Parathyroid adenoma (tissue), 2 donors: ENCODE measurements around the gene MIER2.
"Not testable (repeated sequence)": the region's sequence is repeated elsewhere in the genome, so short reads cannot be mapped to it uniquely, and the experiment has no call there.

Source experiments
- H2AFZ ChIP-seq: fragments of 300-600 bp; sonication (generic); one replicate; pipeline ENCODE4 v1.7.0; 2017; ENCODE audit warnings: antibody characterized with exemption, mild to moderate bottlenecking
- H3K27ac ChIP-seq: fragments of 300-600 bp; sonication (generic); one replicate; pipeline ENCODE4 v1.7.0; 2017
- H3K27me3 ChIP-seq: fragments of 300-600 bp; sonication (generic); one replicate; pipeline ENCODE4 v1.7.0; 2017; ENCODE audit warnings: low read length; ENCODE audit not compliant: control insufficient read depth, insufficient read depth
- H3K36me3 ChIP-seq: fragments of 300-600 bp; sonication (generic); one replicate; pipeline ENCODE4 v1.7.0; 2017; ENCODE audit warnings: low read length; ENCODE audit not compliant: control insufficient read depth, insufficient read depth
- H3K4me1 ChIP-seq: fragments of 300-600 bp; sonication (generic); one replicate; pipeline ENCODE4 v1.7.0; 2017; ENCODE audit warnings: control low read depth
- H3K4me2 ChIP-seq: fragments of 300-600 bp; sonication (generic); one replicate; pipeline ENCODE4 v1.7.0; 2017; ENCODE audit warnings: low read length
- H3K4me3 ChIP-seq: fragments of 300-600 bp; sonication (generic); one replicate; pipeline ENCODE4 v1.7.0; 2017; ENCODE audit warnings: low read depth, low read length
- H3K79me2 ChIP-seq: fragments of 300-600 bp; sonication (generic); one replicate; pipeline ENCODE4 v1.7.0; 2017; ENCODE audit warnings: control low read depth
- H3K9ac ChIP-seq: fragments of 300-600 bp; sonication (generic); one replicate; pipeline ENCODE4 v1.7.0; 2017; ENCODE audit warnings: mild to moderate bottlenecking
- H3K9me3 ChIP-seq: fragments of 300-600 bp; sonication (generic); one replicate; pipeline ENCODE4 v1.7.0; 2017; ENCODE audit warnings: low read length; ENCODE audit not compliant: control insufficient read depth
- TF ChIP-seq, protein P1 (sequence below): fragments of 300-600 bp; sonication (generic); IDR thresholded peaks from one replicate; pipeline ENCODE4 v1.7.0; 2017; ENCODE audit warnings: antibody characterized with exemption, mild to moderate bottlenecking
- donor health status: primary hyperparathyroidism.

Gene MIER2

DNA sequence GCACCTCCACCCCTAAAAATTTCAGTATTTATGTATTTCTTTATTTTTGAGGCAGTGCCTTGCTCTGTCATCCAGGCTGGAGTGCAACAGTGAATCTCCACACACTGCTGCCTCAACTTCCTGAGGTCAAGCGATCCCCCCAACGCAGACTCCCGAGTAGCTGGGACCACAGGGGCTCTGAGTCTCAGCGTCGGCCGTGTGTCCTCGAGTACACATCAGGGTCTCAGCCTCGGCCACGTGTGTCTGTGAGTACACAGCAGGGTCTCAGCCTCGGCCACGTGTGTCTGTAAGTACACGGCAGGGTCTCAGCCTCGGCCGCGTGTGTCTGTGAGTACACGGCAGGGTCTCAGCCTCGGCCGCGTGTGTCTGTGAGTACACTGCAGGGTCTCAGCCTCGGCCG lies 43.2 kb upstream of the MIER2 start:
- no peaks in the 10 kb centered on the region for H3K27me3 ChIP-seq
- TF ChIP-seq, protein P1, sequence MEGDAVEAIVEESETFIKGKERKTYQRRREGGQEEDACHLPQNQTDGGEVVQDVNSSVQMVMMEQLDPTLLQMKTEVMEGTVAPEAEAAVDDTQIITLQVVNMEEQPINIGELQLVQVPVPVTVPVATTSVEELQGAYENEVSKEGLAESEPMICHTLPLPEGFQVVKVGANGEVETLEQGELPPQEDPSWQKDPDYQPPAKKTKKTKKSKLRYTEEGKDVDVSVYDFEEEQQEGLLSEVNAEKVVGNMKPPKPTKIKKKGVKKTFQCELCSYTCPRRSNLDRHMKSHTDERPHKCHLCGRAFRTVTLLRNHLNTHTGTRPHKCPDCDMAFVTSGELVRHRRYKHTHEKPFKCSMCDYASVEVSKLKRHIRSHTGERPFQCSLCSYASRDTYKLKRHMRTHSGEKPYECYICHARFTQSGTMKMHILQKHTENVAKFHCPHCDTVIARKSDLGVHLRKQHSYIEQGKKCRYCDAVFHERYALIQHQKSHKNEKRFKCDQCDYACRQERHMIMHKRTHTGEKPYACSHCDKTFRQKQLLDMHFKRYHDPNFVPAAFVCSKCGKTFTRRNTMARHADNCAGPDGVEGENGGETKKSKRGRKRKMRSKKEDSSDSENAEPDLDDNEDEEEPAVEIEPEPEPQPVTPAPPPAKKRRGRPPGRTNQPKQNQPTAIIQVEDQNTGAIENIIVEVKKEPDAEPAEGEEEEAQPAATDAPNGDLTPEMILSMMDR = no peak

GRCh38 chr19:386632-387301 lies 42.2 kb upstream of the MIER2 start:
- H3K27me3 ChIP-seq, H3K4me1 ChIP-seq, H3K79me2 ChIP-seq, H3K36me3 ChIP-seq, H3K4me2 ChIP-seq, H3K27ac ChIP-seq, H2AFZ ChIP-seq, H3K9me3 ChIP-seq, H3K9ac ChIP-seq, H3K4me3 ChIP-seq: not testable (repeated sequence)

More for the DNA sequence above, 43.2 kb upstream of the MIER2 start:
- no peak overlapping the region for H3K4me2 ChIP-seq
- no peaks in the 10 kb centered on the region for H3K36me3 ChIP-seq
- H3K4me3 ChIP-seq = no peak overlapping the region
- no peak overlapping the region for H3K27ac ChIP-seq
- no peaks in the 10 kb centered on the region for H3K4me1 ChIP-seq
- no peak overlapping the region for H2AFZ ChIP-seq
- H3K9ac ChIP-seq = no peak overlapping the region
- no peaks in the 10 kb centered on the region for H3K9me3 ChIP-seq
- no peaks in the 10 kb centered on the region for H3K79me2 ChIP-seq

- not testable (repeated sequence) for H3K27ac ChIP-seq, H3K27me3 ChIP-seq, H2AFZ ChIP-seq, H3K4me2 ChIP-seq, H3K9me3 ChIP-seq, H3K36me3 ChIP-seq, H3K79me2 ChIP-seq, H3K4me1 ChIP-seq, H3K9ac ChIP-seq, H3K4me3 ChIP-seq
Measured at GRCh38 chr19:386189-386588, 41.6 kb upstream of the MIER2 start.

GRCh38 chr19:384799-385169 lies 40.2 kb upstream of the MIER2 start:
- Histone ChIP-seq H3K4me1 (no peaks in the 10 kb centered on the region), H3K27ac (no peak overlapping the region), H3K79me2 (no peaks in the 10 kb centered on the region), H3K4me3 (no peak overlapping the region), H2AFZ (no peak overlapping the region), H3K27me3 (no peaks in the 10 kb centered on the region), H3K4me2 (no peak overlapping the region), H3K9me3 (no peaks in the 10 kb centered on the region), H3K36me3 (no peaks in the 10 kb centered on the region), H3K9ac (no peak overlapping the region)
- TF ChIP-seq, protein P1 = no peak

- Histone ChIP-seq H3K4me2 (no peak overlapping the region), H3K9ac (no peak overlapping the region), H3K36me3 (no peaks in the 10 kb centered on the region), H2AFZ (no peak overlapping the region), H3K4me1 (no peaks in the 10 kb centered on the region), H3K27me3 (no peaks in the 10 kb centered on the region), H3K79me2 (no peaks in the 10 kb centered on the region), H3K27ac (no peak overlapping the region), H3K4me3 (no peak overlapping the region), H3K9me3 (no peaks in the 10 kb centered on the region)
- TF ChIP-seq, protein P1 = peak; percentile 22
Measured at GRCh38 chr19:383922-384798, 39.6 kb upstream of the MIER2 start.
